LNCAP (cell line): Measurements from ENCODE around the gene SZT2.

Source experiments
- TF ChIP-seq, protein P1 (sequence below): fragments of 450-650 bp; IDR thresholded peaks from 2 replicates; pipeline ENCODE4 v1.5.1; 2017; ENCODE audit warnings: mild to moderate bottlenecking

Gene SZT2

DNA sequence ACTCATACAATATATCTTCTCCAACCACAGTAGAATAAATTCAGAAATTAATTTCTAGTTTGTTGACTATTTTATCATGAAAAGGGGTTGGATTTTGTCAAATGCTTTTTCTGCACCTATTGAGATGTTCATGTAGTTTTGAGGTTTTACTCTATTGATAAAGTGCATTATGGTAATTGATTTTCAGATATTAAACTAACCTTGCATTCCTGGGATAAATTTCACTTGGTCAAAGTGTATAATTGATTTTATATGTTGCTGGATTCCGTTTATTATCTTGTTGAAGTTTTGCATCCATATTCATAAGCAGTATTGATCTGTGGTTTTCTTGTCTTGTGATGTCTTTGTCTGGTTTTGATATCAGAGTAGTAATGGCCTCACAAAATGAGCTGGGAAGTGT lies 98.5 kb downstream of the SZT2 start:
- TF ChIP-seq, protein P1, sequence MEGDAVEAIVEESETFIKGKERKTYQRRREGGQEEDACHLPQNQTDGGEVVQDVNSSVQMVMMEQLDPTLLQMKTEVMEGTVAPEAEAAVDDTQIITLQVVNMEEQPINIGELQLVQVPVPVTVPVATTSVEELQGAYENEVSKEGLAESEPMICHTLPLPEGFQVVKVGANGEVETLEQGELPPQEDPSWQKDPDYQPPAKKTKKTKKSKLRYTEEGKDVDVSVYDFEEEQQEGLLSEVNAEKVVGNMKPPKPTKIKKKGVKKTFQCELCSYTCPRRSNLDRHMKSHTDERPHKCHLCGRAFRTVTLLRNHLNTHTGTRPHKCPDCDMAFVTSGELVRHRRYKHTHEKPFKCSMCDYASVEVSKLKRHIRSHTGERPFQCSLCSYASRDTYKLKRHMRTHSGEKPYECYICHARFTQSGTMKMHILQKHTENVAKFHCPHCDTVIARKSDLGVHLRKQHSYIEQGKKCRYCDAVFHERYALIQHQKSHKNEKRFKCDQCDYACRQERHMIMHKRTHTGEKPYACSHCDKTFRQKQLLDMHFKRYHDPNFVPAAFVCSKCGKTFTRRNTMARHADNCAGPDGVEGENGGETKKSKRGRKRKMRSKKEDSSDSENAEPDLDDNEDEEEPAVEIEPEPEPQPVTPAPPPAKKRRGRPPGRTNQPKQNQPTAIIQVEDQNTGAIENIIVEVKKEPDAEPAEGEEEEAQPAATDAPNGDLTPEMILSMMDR: no peak

DNA sequence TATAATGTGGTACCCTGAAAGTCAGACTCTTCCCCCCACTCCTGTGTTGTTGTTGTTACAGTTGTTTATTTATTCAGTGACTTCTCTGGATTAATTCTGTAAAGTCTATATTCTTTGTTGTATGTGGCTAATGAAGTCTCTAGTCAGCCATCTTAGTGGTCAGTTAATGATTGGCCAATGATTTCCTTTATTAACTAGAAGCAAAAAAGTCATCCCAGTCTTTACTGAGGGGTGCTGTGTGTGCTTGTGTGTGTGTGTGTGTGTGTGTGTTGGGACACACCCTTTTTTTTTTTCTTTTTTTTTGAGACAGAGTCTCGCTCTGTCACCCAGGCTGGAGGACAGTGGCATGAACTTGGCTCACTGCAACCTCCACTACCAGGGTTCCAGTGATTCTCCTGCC lies 101.4 kb downstream of the SZT2 start:
- TF ChIP-seq, protein P1: no peak

DNA sequence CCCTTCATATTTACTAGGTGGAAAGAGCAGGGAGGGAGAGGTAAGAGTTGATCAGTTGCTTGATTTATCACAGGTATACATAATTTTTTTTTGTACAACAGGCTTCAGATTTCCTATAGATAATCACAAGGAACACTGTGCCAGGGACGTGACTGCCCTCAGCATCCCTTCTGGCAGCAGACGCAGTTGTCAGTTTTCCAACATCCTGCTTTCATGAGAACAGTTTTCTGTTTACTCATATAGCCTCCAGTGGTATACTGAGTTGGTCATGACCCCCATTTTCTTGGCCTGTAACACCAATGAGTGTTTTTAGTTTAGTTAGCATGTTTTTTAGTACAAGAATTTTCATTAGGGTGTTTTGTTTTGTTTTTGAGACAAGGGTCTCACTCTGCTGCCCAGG lies 103.1 kb downstream of the SZT2 start:
- TF ChIP-seq, protein P1: no peak

DNA sequence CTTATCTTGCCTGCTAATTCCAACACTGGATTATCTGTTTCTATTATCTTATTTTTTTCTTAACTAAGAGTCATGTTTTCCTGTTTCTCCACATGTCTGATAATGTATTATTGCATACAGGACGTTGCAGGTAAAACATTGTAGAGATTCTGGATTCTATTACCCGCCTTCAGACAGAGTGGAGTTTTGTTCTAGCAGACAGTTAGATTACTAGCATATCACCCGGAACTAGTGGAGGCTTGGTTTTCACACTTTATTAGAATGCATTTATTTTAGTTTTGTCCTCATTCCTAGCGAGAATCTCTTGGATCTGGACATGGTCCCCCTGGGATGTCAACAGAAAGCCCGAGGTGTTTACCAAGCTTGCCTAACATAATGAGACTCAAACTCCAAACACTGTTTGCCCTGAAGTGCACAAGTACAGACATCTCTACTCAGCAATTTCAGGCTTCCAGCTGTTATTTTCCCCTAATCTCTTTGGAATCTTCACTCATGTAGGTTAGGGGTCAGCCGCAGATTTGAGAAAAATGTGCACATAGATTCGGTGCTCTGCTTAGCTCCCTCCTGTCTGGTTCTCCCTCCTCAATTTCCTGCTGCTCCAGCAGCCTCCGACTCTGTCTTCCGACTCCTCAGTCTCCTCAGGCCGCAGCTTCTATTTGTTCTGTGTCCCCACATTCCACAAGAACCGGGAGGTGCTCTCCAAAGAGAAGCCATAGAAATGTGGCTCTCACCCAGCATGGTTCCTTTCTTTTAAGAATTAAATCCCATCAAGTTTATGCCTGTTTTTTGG lies 104.2 kb downstream of the SZT2 start:
- TF ChIP-seq, protein P1: no peak

DNA sequence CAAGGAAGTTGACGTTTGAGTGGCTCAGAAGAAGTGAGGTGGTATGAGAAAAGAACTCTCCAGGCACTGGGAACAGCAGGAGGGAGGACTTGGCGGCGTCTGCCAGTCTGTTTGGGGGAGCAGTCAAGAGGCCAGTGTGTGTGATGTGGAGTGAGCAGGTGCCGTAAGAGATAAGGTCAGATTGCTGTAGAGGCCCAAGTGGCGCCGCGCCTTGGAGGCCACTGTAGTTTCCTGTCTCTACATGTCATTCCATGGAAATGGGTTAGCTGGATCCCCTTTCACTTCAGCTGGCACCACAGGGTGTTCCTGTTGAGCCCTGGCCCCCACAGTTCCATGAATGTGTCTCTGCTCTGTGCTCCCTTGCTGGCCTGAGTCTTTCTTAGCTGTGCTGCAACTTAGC lies 105.5 kb downstream of the SZT2 start:
- TF ChIP-seq, protein P1: no peak

DNA sequence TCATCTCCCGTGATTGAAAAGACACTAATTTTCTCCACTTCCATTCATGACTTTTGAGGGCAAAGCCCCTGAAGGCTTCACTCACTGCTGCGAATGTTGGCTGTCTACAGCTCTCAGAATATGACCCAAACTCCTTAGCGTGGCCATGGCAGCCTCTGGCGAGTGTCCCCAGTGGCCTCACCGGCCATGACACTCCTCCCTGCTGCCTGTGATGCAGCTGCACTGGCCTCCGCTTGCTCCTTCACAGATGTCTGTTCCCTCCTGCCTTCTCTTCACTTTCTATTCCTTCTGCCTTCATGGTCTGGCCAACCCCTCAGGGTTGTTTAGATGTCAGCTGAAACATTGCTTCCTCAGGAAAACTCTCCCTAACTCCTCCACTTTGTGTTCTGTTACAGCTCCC lies 110.2 kb downstream of the SZT2 start:
- TF ChIP-seq, protein P1: no peak

DNA sequence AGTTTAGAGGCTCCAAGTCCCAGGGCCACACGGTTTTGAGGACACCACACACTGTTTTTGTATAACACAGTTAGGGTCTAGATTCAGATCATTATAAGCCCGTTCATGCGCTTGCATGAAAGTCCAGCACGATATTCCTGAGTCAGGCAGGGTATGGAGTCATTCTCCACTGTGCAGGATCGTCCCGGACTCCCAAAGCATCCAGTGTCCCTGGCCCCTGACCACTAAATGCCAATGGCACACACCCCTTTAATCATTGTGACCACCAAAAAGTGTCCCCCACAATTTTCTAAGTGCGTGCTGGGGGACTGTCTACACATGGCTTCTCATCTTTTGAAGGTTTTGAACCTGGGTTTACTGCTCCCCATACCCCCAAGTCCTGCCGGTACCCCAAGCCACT lies 113.8 kb downstream of the SZT2 start:
- TF ChIP-seq, protein P1: no peak
